Measurements from ENCODE around the gene TEAD1.

Gene TEAD1

GRCh38 chr11:12888525-12889158 is 214.4 kb downstream of the TEAD1 start:
- Histone ChIP-seq H3K36me3 (ENCODE audit: low read depth) (peaks cover 79% of the 10 kb centered on the region), H3K27ac (ENCODE audit: poor library complexity, severe bottlenecking) (peak overlapping the region; percentile 1), H3K4me1 (ENCODE audit: insufficient read depth, poor library complexity, severe bottlenecking) (peaks cover 4% of the 10 kb centered on the region), H3K4me3 (ENCODE audit: severe bottlenecking) (no peak overlapping the region), H3K9me3 (ENCODE audit: severe bottlenecking) (no peaks in the 10 kb centered on the region), H3K27me3 (ENCODE audit: insufficient read depth, poor library complexity, severe bottlenecking) (no peaks in the 10 kb centered on the region)
- DNase-seq (ENCODE audit: low spot score) = no peak
- TF ChIP-seq CTCF (IDR thresholded peaks at IDR 0.05; ENCODE audit: poor library complexity, severe bottlenecking) = peak; percentile 81
- ATAC-seq (ENCODE audit: low read depth) = peak; percentile 80

GRCh38 chr11:12889243-12889642 is 215.0 kb downstream of the TEAD1 start:
- DNase-seq (ENCODE audit: low spot score) (no peak), ATAC-seq (ENCODE audit: low read depth) (peak; percentile 12; the same call in 1 of the 3 replicates)
- Histone ChIP-seq H3K27me3 (ENCODE audit: insufficient read depth, poor library complexity, severe bottlenecking) (no peaks in the 10 kb centered on the region), H3K9me3 (ENCODE audit: severe bottlenecking) (no peaks in the 10 kb centered on the region), H3K4me3 (ENCODE audit: severe bottlenecking) (no peak overlapping the region), H3K4me1 (ENCODE audit: insufficient read depth, poor library complexity, severe bottlenecking) (peaks cover 4% of the 10 kb centered on the region), H3K27ac (ENCODE audit: poor library complexity, severe bottlenecking) (peak overlapping the region; percentile 1), H3K36me3 (ENCODE audit: low read depth) (peaks cover 82% of the 10 kb centered on the region)
- TF ChIP-seq CTCF (IDR thresholded peaks at IDR 0.05; ENCODE audit: poor library complexity, severe bottlenecking) = no peak

- Histone ChIP-seq H3K36me3 (ENCODE audit: low read depth) (peaks cover 84% of the 10 kb centered on the region), H3K4me1 (ENCODE audit: insufficient read depth, poor library complexity, severe bottlenecking) (peaks cover 4% of the 10 kb centered on the region), H3K27ac (ENCODE audit: poor library complexity, severe bottlenecking) (no peak overlapping the region), H3K4me3 (ENCODE audit: severe bottlenecking) (no peak overlapping the region), H3K27me3 (ENCODE audit: insufficient read depth, poor library complexity, severe bottlenecking) (no peaks in the 10 kb centered on the region), H3K9me3 (ENCODE audit: severe bottlenecking) (no peaks in the 10 kb centered on the region)
- DNase-seq (ENCODE audit: low spot score) (no peak), ATAC-seq (ENCODE audit: low read depth) (no peak)
- TF ChIP-seq CTCF (IDR thresholded peaks at IDR 0.05; ENCODE audit: poor library complexity, severe bottlenecking) = no peak
Measured at GRCh38 chr11:12890476-12890875, 216.3 kb downstream of the TEAD1 start.

- ATAC-seq (ENCODE audit: low read depth) (peak; percentile 61), DNase-seq (ENCODE audit: low spot score) (no peak)
- Histone ChIP-seq H3K27ac (ENCODE audit: poor library complexity, severe bottlenecking) (peak overlapping the region; percentile 41), H3K27me3 (ENCODE audit: insufficient read depth, poor library complexity, severe bottlenecking) (no peaks in the 10 kb centered on the region), H3K4me1 (ENCODE audit: insufficient read depth, poor library complexity, severe bottlenecking) (no peaks in the 10 kb centered on the region), H3K9me3 (ENCODE audit: severe bottlenecking) (no peaks in the 10 kb centered on the region), H3K4me3 (ENCODE audit: severe bottlenecking) (no peak overlapping the region), H3K36me3 (ENCODE audit: low read depth) (peaks cover 73% of the 10 kb centered on the region)
- TF ChIP-seq CTCF (IDR thresholded peaks at IDR 0.05; ENCODE audit: poor library complexity, severe bottlenecking) = peak; percentile 84
Measured at GRCh38 chr11:12893787-12894672, 219.8 kb downstream of the TEAD1 start.
